Retinal pigment epithelial cell (primary cell): ENCODE measurements around the gene OARD1.

Source experiments
- DNase-seq: peaks from one replicate; pipeline ENCODE4 v3.0.0-alpha.2; 2010; ENCODE audit warnings: low read depth
- H3K4me3 ChIP-seq: 2 replicates; pipeline ENCODE4 v1.5.1; 2011; ENCODE audit warnings: mild to moderate bottlenecking, low read length, control low read depth, moderate library complexity
- CTCF ChIP-seq: conservative IDR thresholded peaks from 2 replicates; pipeline ENCODE4 v1.5.1; 2011; ENCODE audit warnings: low read depth, low read length, control low read depth, inconsistent platforms

The OARD1 gene

GRCh38 chr6:41074692-41075436 is 2.7 kb upstream of the OARD1 start:
- H3K4me3 ChIP-seq, result peak overlapping the region; percentile 86
- DNase-seq, result no peak
- no peak for TF ChIP-seq CTCF

- peak overlapping the region; percentile 86 for H3K4me3 ChIP-seq
- TF ChIP-seq CTCF, result no peak
- no peak for DNase-seq
These were observed 2.0 kb upstream of the OARD1 start for GRCh38 chr6:41073968-41074691.

GRCh38 chr6:41073203-41073967 is 1.2 kb upstream of the OARD1 start:
- peak; percentile 68 for DNase-seq
- TF ChIP-seq CTCF, result peak; percentile 21
- peak overlapping the region; percentile 86 for H3K4me3 ChIP-seq

- peak within 1 kb of the TSS; percentile 86 for H3K4me3 ChIP-seq
- peak; percentile 95 for DNase-seq
- TF ChIP-seq CTCF, result no peak
These were observed 663 bp upstream of the OARD1 start, which contains the start of gene NFYA for GRCh38 chr6:41072836-41073202. Gene NFYA, plus strand, starts transcription at chr6:41072974. Its CDS starts 6,116 bp downstream, at chr6:41079090.

- H3K4me3 ChIP-seq, result peak overlapping the region; percentile 86
- no peak for TF ChIP-seq CTCF
- DNase-seq, result no peak
These were observed 644 bp downstream of the OARD1 start for GRCh38 chr6:41071501-41071922.

GRCh38 chr6:41066867-41067304 is 5.3 kb downstream of the OARD1 start:
- DNase-seq, result peak; percentile 37
- TF ChIP-seq CTCF, result peak; percentile 85

More at GRCh38 chr6:41066867-41067304, 5.3 kb downstream of the OARD1 start:
- H3K4me3 ChIP-seq, result no peak overlapping the region
